ENCODE data around the gene SHTN1.

Gene SHTN1

GRCh38 chr10:116913695-116914094, 91.3 kb downstream of the SHTN1 start:
- H3K9me3 ChIP-seq (ENCODE audit: control insufficient read depth in 1 of 2, low read length in 2 of 2): no peaks in the 10 kb centered on the region
- H3K27ac ChIP-seq (ENCODE audit: low read length): no peak overlapping the region
- no peak overlapping the region for H3K4me3 ChIP-seq (ENCODE audit: low read depth in 1 of 2, low read length in 2 of 2)
- H3K4me1 ChIP-seq (ENCODE audit: control insufficient read depth in 1 of 2, insufficient read depth in 2 of 2, low read length in 2 of 2): no peaks in the 10 kb centered on the region
- H3K27me3 ChIP-seq (ENCODE audit: low read depth, low read length): no peaks in the 10 kb centered on the region
- H3K36me3 ChIP-seq (ENCODE audit: control insufficient read depth in 1 of 2, insufficient read depth in 2 of 2, low read length in 2 of 2): no peaks in the 10 kb centered on the region

GRCh38 chr10:116912162-116912561, 92.8 kb downstream of the SHTN1 start:
- peaks cover 0 to 5% of the 10 kb centered on the region in 2 donors for H3K36me3 ChIP-seq (ENCODE audit: control insufficient read depth in 1 of 2, insufficient read depth in 2 of 2, low read length in 2 of 2)

GRCh38 chr10:116910910-116911309, 94.1 kb downstream of the SHTN1 start:
- Histone ChIP-seq H3K4me3 (ENCODE audit: low read depth in 1 of 2, low read length in 2 of 2) (no peak overlapping the region), H3K9me3 (ENCODE audit: control insufficient read depth in 1 of 2, low read length in 2 of 2) (no peaks in the 10 kb centered on the region), H3K27ac (ENCODE audit: low read length) (no peak overlapping the region), H3K27me3 (ENCODE audit: low read depth, low read length) (no peaks in the 10 kb centered on the region), H3K36me3 (ENCODE audit: control insufficient read depth in 1 of 2, insufficient read depth in 2 of 2, low read length in 2 of 2) (peaks cover 2 to 8% of the 10 kb centered on the region in 2 donors), H3K4me1 (ENCODE audit: control insufficient read depth in 1 of 2, insufficient read depth in 2 of 2, low read length in 2 of 2) (no peaks in the 10 kb centered on the region)

More at GRCh38 chr10:116912162-116912561, 92.8 kb downstream of the SHTN1 start:
- Histone ChIP-seq H3K4me3 (ENCODE audit: low read depth in 1 of 2, low read length in 2 of 2) (no peak overlapping the region), H3K9me3 (ENCODE audit: control insufficient read depth in 1 of 2, low read length in 2 of 2) (no peaks in the 10 kb centered on the region), H3K27ac (ENCODE audit: low read length) (no peak overlapping the region), H3K4me1 (ENCODE audit: control insufficient read depth in 1 of 2, insufficient read depth in 2 of 2, low read length in 2 of 2) (no peaks in the 10 kb centered on the region), H3K27me3 (ENCODE audit: low read depth, low read length) (no peaks in the 10 kb centered on the region)

GRCh38 chr10:116909307-116909706, 95.7 kb downstream of the SHTN1 start:
- H3K27me3 ChIP-seq (ENCODE audit: low read depth, low read length): no peaks in the 10 kb centered on the region
- no peaks in the 10 kb centered on the region for H3K9me3 ChIP-seq (ENCODE audit: control insufficient read depth in 1 of 2, low read length in 2 of 2)
- H3K27ac ChIP-seq (ENCODE audit: low read length): no peak overlapping the region
- peaks cover 5 to 8% of the 10 kb centered on the region in 2 donors for H3K36me3 ChIP-seq (ENCODE audit: control insufficient read depth in 1 of 2, insufficient read depth in 2 of 2, low read length in 2 of 2)
- no peaks in the 10 kb centered on the region for H3K4me1 ChIP-seq (ENCODE audit: control insufficient read depth in 1 of 2, insufficient read depth in 2 of 2, low read length in 2 of 2)
- no peak overlapping the region for H3K4me3 ChIP-seq (ENCODE audit: low read depth in 1 of 2, low read length in 2 of 2)

GRCh38 chr10:116907245-116907987, 97.6 kb downstream of the SHTN1 start:
- H3K4me3 ChIP-seq (ENCODE audit: low read depth in 1 of 2, low read length in 2 of 2): no peak overlapping the region
- H3K27me3 ChIP-seq (ENCODE audit: low read depth, low read length): no peaks in the 10 kb centered on the region
- H3K9me3 ChIP-seq (ENCODE audit: control insufficient read depth in 1 of 2, low read length in 2 of 2): no peaks in the 10 kb centered on the region
- H3K27ac ChIP-seq (ENCODE audit: low read length): no peak overlapping the region
- H3K4me1 ChIP-seq (ENCODE audit: control insufficient read depth in 1 of 2, insufficient read depth in 2 of 2, low read length in 2 of 2): no peaks in the 10 kb centered on the region
- H3K36me3 ChIP-seq (ENCODE audit: control insufficient read depth in 1 of 2, insufficient read depth in 2 of 2, low read length in 2 of 2): peaks cover 5 to 8% of the 10 kb centered on the region in 2 donors

GRCh38 chr10:116905845-116906210, 99.2 kb downstream of the SHTN1 start:
- no peak overlapping the region for H3K4me3 ChIP-seq (ENCODE audit: low read depth in 1 of 2, low read length in 2 of 2)
- no peaks in the 10 kb centered on the region for H3K4me1 ChIP-seq (ENCODE audit: control insufficient read depth in 1 of 2, insufficient read depth in 2 of 2, low read length in 2 of 2)
- H3K27ac ChIP-seq (ENCODE audit: low read length): no peak overlapping the region
- peaks cover 5 to 8% of the 10 kb centered on the region in 2 donors for H3K36me3 ChIP-seq (ENCODE audit: control insufficient read depth in 1 of 2, insufficient read depth in 2 of 2, low read length in 2 of 2)
- H3K9me3 ChIP-seq (ENCODE audit: control insufficient read depth in 1 of 2, low read length in 2 of 2): no peaks in the 10 kb centered on the region
- no peaks in the 10 kb centered on the region for H3K27me3 ChIP-seq (ENCODE audit: low read depth, low read length)

GRCh38 chr10:116899626-116900025, 105.4 kb downstream of the SHTN1 start:
- Histone ChIP-seq H3K27ac (ENCODE audit: low read length) (no peak overlapping the region), H3K36me3 (ENCODE audit: control insufficient read depth in 1 of 2, insufficient read depth in 2 of 2, low read length in 2 of 2) (no peaks in the 10 kb centered on the region), H3K4me3 (ENCODE audit: low read depth in 1 of 2, low read length in 2 of 2) (no peak overlapping the region), H3K4me1 (ENCODE audit: control insufficient read depth in 1 of 2, insufficient read depth in 2 of 2, low read length in 2 of 2) (no peaks in the 10 kb centered on the region), H3K27me3 (ENCODE audit: low read depth, low read length) (no peaks in the 10 kb centered on the region), H3K9me3 (ENCODE audit: control insufficient read depth in 1 of 2, low read length in 2 of 2) (no peaks in the 10 kb centered on the region)

- Histone ChIP-seq H3K27ac (ENCODE audit: low read length) (no peak overlapping the region), H3K4me1 (ENCODE audit: control insufficient read depth in 1 of 2, insufficient read depth in 2 of 2, low read length in 2 of 2) (peaks cover 0 to 4% of the 10 kb centered on the region in 2 donors), H3K4me3 (ENCODE audit: low read depth in 1 of 2, low read length in 2 of 2) (no peak overlapping the region), H3K27me3 (ENCODE audit: low read depth, low read length) (no peaks in the 10 kb centered on the region), H3K36me3 (ENCODE audit: control insufficient read depth in 1 of 2, insufficient read depth in 2 of 2, low read length in 2 of 2) (no peaks in the 10 kb centered on the region), H3K9me3 (ENCODE audit: control insufficient read depth in 1 of 2, low read length in 2 of 2) (no peaks in the 10 kb centered on the region)
These were observed 111.3 kb downstream of the SHTN1 start for GRCh38 chr10:116893686-116894037.

GRCh38 chr10:116892907-116893685, 111.9 kb downstream of the SHTN1 start:
- H3K4me3 ChIP-seq (ENCODE audit: low read depth in 1 of 2, low read length in 2 of 2): no peak overlapping the region

GRCh38 chr10:116891208-116891607, 113.8 kb downstream of the SHTN1 start:
- no peak overlapping the region for H3K27ac ChIP-seq (ENCODE audit: low read length)
- H3K9me3 ChIP-seq (ENCODE audit: control insufficient read depth in 1 of 2, low read length in 2 of 2): no peaks in the 10 kb centered on the region
- H3K4me1 ChIP-seq (ENCODE audit: control insufficient read depth in 1 of 2, insufficient read depth in 2 of 2, low read length in 2 of 2): peaks cover 0 to 4% of the 10 kb centered on the region in 2 donors
- H3K4me3 ChIP-seq (ENCODE audit: low read depth in 1 of 2, low read length in 2 of 2): no peak overlapping the region
- no peaks in the 10 kb centered on the region for H3K36me3 ChIP-seq (ENCODE audit: control insufficient read depth in 1 of 2, insufficient read depth in 2 of 2, low read length in 2 of 2)
- H3K27me3 ChIP-seq (ENCODE audit: low read depth, low read length): no peaks in the 10 kb centered on the region

More at GRCh38 chr10:116892907-116893685, 111.9 kb downstream of the SHTN1 start:
- H3K27me3 ChIP-seq (ENCODE audit: low read depth, low read length): no peaks in the 10 kb centered on the region
- H3K4me1 ChIP-seq (ENCODE audit: control insufficient read depth in 1 of 2, insufficient read depth in 2 of 2, low read length in 2 of 2): peaks cover 0 to 4% of the 10 kb centered on the region in 2 donors
- no peaks in the 10 kb centered on the region for H3K9me3 ChIP-seq (ENCODE audit: control insufficient read depth in 1 of 2, low read length in 2 of 2)
- H3K36me3 ChIP-seq (ENCODE audit: control insufficient read depth in 1 of 2, insufficient read depth in 2 of 2, low read length in 2 of 2): no peaks in the 10 kb centered on the region
- no peak overlapping the region for H3K27ac ChIP-seq (ENCODE audit: low read length)

GRCh38 chr10:116889066-116889465, 115.9 kb downstream of the SHTN1 start:
- Histone ChIP-seq H3K27me3 (ENCODE audit: low read depth, low read length) (no peaks in the 10 kb centered on the region), H3K4me3 (ENCODE audit: low read depth in 1 of 2, low read length in 2 of 2) (no peak overlapping the region), H3K27ac (ENCODE audit: low read length) (no peak overlapping the region), H3K36me3 (ENCODE audit: control insufficient read depth in 1 of 2, insufficient read depth in 2 of 2, low read length in 2 of 2) (no peaks in the 10 kb centered on the region), H3K9me3 (ENCODE audit: control insufficient read depth in 1 of 2, low read length in 2 of 2) (no peaks in the 10 kb centered on the region), H3K4me1 (ENCODE audit: control insufficient read depth in 1 of 2, insufficient read depth in 2 of 2, low read length in 2 of 2) (peaks cover 0 to 4% of the 10 kb centered on the region in 2 donors)
